Measurements from ENCODE around the gene ADRA2C.

ADRA2C gene

DNA sequence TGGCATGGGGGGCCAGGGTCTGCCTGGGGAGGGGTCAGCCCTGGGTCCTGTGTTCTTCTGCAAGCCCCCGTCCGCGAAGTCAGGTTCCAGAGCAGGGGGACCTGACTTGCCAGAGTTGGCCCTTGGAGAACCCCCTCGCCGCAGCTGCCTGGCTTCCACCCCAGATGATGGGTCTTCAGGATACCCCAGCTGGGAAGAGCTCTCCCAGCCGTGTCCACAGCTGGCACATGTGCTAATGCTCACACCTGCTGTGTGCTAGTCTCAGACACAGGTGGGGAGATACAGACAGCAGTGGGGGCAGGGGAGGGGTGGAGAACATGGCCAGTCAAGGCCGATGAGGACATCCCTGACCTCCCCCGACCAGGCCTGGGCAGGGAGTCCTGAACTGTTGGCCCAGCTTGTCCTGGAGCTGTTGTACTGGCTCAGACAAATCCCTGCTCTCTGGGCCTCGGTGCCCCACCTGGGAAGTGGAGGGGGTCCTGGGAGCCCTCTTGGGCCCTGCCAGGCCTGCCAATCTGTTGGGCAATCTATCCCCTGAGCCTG, 3.5 kb downstream of the ADRA2C start:
- no peak overlapping the region for H3K9ac ChIP-seq (ENCODE audit: insufficient read length)
- no peak for DNase-seq (ENCODE audit: low read depth, low spot score)
- H3K4me3 ChIP-seq = no peak overlapping the region
- no peaks in the 10 kb centered on the region for H3K9me3 ChIP-seq (ENCODE audit: low read depth, low read length)
- no peaks in the 10 kb centered on the region for H3K36me3 ChIP-seq (ENCODE audit: insufficient read depth, low read length)
- no peak for TF ChIP-seq POLR2AphosphoS5 (IDR thresholded peaks at IDR 0.05; ENCODE audit: borderline replicate concordance, low read depth, low read length)
- TF ChIP-seq FOXP2 (optimal IDR thresholded peaks at IDR 0.05; ENCODE audit: control extremely low read depth, extremely low read length, insufficient read depth) = no peak
- no peak for TF ChIP-seq EZH2 (IDR thresholded peaks at IDR 0.05)
- H3K27ac ChIP-seq = no peak overlapping the region

DNA sequence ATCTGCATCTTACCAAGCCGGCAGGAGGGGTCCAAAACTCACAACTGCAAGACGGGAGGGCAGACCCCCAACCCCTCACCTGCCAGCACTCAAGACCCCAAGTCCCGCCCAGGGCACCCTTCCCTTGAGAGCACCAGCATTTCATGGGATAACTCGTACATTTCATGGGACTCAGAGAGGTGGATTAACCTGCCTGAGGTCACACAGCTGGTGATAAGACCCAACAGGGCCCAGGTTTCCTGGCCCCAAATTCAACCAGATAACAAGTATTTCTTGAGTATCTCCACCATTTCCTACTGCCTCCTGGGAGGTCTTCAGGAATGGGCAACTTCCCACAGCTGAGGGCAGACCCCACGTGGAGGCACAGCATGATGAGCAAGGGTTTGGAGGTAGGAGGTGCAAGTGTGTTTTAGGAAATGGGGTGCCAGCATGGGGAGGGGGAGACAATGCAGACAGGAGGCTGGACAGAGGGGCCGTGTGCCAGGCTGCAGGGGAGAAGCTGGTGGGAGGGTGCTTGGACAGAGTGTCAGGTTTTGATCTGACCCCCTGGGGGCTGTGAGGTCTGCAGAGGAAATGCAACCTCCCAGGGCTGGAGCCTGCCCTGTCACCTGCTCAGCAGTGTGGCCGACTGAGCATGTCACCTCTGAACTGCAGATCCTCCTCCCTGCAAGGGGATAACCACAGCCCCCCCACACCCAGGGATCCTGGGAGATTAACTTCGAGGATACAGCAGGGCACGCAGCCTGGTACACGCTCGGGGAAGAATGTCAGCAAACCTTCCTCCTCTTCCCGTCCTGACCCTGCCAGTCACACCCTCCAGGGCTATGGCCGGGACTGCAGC, 4.4 kb downstream of the ADRA2C start:
- Histone ChIP-seq H3K27ac (no peak overlapping the region), H3K4me3 (no peak overlapping the region), H3K36me3 (ENCODE audit: insufficient read depth, low read length) (no peaks in the 10 kb centered on the region), H3K9ac (ENCODE audit: insufficient read length) (no peak overlapping the region), H3K9me3 (ENCODE audit: low read depth, low read length) (no peaks in the 10 kb centered on the region)
- no peak for TF ChIP-seq EZH2 (IDR thresholded peaks at IDR 0.05)
- TF ChIP-seq POLR2AphosphoS5 (IDR thresholded peaks at IDR 0.05; ENCODE audit: borderline replicate concordance, low read depth, low read length) = no peak
- no peak for DNase-seq (ENCODE audit: low read depth, low spot score)

DNA sequence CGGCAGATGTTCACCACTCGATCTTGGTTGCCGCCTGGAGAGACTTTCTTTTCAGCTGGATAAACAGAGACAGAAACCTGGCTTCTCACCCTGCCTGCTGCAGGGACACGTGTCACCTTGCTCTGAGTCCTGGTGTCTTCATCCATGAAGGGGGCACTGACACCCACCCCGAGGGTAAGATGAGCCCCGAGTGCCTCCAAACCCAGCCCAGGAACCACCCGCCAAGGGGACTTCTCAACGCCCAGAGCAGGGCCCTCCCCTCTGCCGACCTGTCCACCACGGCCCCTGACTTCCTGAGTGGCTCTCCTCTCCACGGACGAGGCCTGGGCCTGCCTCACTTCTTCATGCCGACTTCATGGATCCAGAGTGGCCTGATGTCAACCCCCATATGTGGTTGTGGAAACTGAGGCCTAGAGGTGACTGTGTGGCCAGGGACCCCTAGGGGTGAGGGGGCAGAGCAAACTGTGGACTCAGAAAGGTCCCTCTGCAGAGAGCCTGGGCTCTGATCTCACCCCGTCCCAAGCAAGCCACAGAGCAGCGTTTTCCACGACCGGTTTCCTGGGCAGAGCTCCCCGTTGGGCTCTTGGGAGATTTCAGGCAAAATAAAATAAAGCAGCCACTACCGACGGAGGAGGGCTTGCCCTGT, 5.1 kb downstream of the ADRA2C start:
- H3K9ac ChIP-seq (ENCODE audit: insufficient read length) = no peak overlapping the region

DNA sequence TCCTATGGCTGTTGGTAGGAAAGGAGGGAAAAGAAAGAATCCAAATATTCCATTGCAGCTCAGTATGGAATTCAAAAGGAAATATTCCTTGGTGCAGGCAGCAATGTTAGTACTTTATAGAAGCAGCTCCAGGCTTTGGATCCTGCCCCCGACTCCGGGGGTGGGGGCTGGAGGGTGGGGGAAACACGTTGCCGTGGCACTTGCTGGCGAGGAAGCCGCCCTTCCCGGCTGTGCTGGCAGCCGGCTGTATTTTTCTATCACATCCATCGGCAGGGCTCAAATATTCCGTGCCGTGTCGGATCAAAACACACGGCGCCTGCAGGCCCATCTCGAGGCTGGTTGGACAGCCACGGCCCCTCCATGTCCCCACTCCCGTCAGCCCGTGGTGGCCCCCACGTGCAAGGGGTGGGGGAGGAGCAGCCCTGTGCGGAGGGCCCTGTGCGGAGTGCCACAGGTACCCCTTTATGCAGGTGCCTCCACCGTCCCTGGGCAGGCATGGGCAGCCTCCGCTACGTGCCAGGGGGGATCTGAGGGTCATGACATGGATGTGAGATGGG, 5.8 kb downstream of the ADRA2C start:
- Histone ChIP-seq H3K9me3 (ENCODE audit: low read depth, low read length) (no peaks in the 10 kb centered on the region), H3K36me3 (ENCODE audit: insufficient read depth, low read length) (no peaks in the 10 kb centered on the region), H3K9ac (ENCODE audit: insufficient read length) (no peak overlapping the region), H3K4me3 (no peak overlapping the region), H3K27ac (no peak overlapping the region)
- no peak for DNase-seq (ENCODE audit: low read depth, low spot score)
- TF ChIP-seq EZH2 (IDR thresholded peaks at IDR 0.05) (no peak), POLR2AphosphoS5 (IDR thresholded peaks at IDR 0.05; ENCODE audit: borderline replicate concordance, low read depth, low read length) (no peak), FOXP2 (optimal IDR thresholded peaks at IDR 0.05; ENCODE audit: control extremely low read depth, extremely low read length, insufficient read depth) (no peak)

More for the DNA sequence above, 5.1 kb downstream of the ADRA2C start:
- no peak for DNase-seq (ENCODE audit: low read depth, low spot score)
- Histone ChIP-seq H3K4me3 (no peak overlapping the region), H3K9me3 (ENCODE audit: low read depth, low read length) (no peaks in the 10 kb centered on the region), H3K27ac (no peak overlapping the region), H3K36me3 (ENCODE audit: insufficient read depth, low read length) (no peaks in the 10 kb centered on the region)
- TF ChIP-seq POLR2AphosphoS5 (IDR thresholded peaks at IDR 0.05; ENCODE audit: borderline replicate concordance, low read depth, low read length) = no peak
- no peak for TF ChIP-seq FOXP2 (optimal IDR thresholded peaks at IDR 0.05; ENCODE audit: control extremely low read depth, extremely low read length, insufficient read depth)
- TF ChIP-seq EZH2 (IDR thresholded peaks at IDR 0.05) = no peak

DNA sequence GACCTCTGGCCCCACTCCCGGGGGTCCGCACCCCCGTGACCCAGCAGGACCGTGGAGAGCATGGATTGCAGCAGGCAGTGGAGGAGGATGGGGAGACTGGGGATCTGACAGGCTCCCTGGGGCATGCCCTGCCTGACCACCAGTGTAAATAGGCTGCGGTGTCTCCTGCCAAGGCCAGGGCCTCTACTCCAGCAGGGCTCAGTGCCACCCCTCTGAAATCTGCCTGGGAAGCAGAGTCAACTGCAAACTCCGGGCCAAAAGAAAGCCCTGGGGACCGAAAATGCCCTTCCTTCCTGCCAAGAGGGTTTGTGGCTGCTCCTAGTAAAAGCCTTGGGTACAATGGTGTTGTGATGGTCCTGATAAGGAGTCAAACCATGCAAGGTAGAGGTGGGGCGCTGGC, 6.4 kb downstream of the ADRA2C start:
- no peaks in the 10 kb centered on the region for H3K36me3 ChIP-seq (ENCODE audit: insufficient read depth, low read length)
- H3K9ac ChIP-seq (ENCODE audit: insufficient read length) = no peak overlapping the region
- no peak overlapping the region for H3K27ac ChIP-seq
- TF ChIP-seq FOXP2 (optimal IDR thresholded peaks at IDR 0.05; ENCODE audit: control extremely low read depth, extremely low read length, insufficient read depth) = no peak
- TF ChIP-seq POLR2AphosphoS5 (IDR thresholded peaks at IDR 0.05; ENCODE audit: borderline replicate concordance, low read depth, low read length) = no peak
- TF ChIP-seq EZH2 (IDR thresholded peaks at IDR 0.05) = no peak
- no peak overlapping the region for H3K4me3 ChIP-seq
- DNase-seq (ENCODE audit: low read depth, low spot score) = no peak
- no peaks in the 10 kb centered on the region for H3K9me3 ChIP-seq (ENCODE audit: low read depth, low read length)

DNA sequence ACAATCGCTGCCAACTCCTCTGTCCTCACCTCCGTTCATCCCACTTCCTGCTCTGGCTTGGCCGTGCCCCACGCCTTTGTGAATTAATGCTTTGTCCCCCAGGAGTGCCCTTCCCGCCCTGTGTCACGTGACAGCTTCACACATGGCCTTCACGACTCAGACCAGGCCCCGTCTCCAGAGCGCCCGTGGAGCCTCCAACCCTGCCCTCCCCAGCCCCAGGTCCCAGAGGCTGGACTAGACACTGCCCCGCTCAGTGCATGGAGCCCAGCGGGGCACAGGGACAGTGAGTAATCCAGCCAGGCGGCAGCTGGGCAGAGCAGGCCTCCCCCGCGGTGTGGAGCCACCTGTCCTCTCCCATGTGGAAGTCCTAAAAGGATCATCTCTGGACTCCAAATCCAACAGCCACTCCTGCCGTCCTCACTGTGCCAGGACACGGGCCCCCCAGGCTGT, 7.4 kb downstream of the ADRA2C start:
- Histone ChIP-seq H3K9ac (ENCODE audit: insufficient read length) (no peak overlapping the region), H3K4me3 (no peak overlapping the region), H3K27ac (no peak overlapping the region), H3K36me3 (ENCODE audit: insufficient read depth, low read length) (no peaks in the 10 kb centered on the region), H3K9me3 (ENCODE audit: low read depth, low read length) (no peaks in the 10 kb centered on the region)
- no peak for DNase-seq (ENCODE audit: low read depth, low spot score)
- no peak for TF ChIP-seq EZH2 (IDR thresholded peaks at IDR 0.05)
- TF ChIP-seq FOXP2 (optimal IDR thresholded peaks at IDR 0.05; ENCODE audit: control extremely low read depth, extremely low read length, insufficient read depth) = no peak
- TF ChIP-seq POLR2AphosphoS5 (IDR thresholded peaks at IDR 0.05; ENCODE audit: borderline replicate concordance, low read depth, low read length) = no peak

DNA sequence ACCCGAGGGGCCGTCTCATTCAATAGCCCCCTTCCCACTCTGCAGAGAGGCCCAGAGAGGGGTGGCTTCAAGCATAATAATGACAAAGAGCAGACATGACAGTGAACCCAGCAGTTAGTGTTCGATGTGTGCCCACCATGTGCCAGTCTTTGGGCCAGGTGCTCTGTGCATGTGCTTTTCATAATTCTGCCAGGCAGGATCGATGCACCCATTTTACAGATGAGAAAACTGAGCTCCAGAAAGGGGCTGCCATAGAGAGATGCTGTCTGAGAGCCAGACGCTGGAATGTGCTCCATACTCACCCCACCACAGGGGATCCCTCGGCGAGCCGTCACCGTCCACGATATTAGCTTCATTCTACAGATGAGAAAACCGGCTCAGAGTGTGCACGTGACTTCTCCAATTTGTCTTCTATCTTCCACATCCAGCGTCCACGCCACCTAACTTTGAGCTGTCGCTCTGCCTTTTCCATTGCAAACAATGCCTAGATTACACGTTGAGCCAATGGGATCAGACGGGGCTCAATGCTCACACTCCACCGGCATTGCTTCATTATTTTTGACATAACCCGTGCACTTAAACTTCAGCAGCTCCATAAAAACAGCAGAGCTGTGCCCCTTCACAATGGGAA, 8.2 kb downstream of the ADRA2C start:
- Histone ChIP-seq H3K4me3 (no peak overlapping the region), H3K9me3 (ENCODE audit: low read depth, low read length) (no peaks in the 10 kb centered on the region), H3K27ac (no peak overlapping the region), H3K9ac (ENCODE audit: insufficient read length) (no peak overlapping the region), H3K36me3 (ENCODE audit: insufficient read depth, low read length) (no peaks in the 10 kb centered on the region)
- no peak for DNase-seq (ENCODE audit: low read depth, low spot score)
- TF ChIP-seq POLR2AphosphoS5 (IDR thresholded peaks at IDR 0.05; ENCODE audit: borderline replicate concordance, low read depth, low read length) (no peak), EZH2 (IDR thresholded peaks at IDR 0.05) (peak; percentile 55), FOXP2 (optimal IDR thresholded peaks at IDR 0.05; ENCODE audit: control extremely low read depth, extremely low read length, insufficient read depth) (no peak)

DNA sequence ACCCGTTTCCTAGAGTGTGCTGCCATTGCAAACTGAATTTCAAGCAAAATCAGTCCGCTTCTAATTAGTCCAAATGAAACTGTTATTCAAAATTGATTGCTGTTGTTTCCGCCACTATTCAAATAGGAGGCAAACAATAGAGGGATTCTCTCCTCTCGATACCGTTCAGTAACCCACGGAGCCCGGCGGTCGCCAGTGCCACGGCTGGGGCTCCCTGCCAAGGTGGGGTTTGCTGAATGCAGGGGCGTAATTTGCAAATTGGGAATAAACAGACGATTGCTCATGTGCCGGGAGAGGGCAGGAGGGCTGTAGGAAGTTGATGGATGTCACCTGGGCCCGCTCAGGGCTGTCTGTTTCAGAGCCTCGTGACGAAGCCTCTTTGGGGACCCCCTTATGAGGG, 8.8 kb downstream of the ADRA2C start:
- no peak for DNase-seq (ENCODE audit: low read depth, low spot score)
- Histone ChIP-seq H3K27ac (no peak overlapping the region), H3K9me3 (ENCODE audit: low read depth, low read length) (no peaks in the 10 kb centered on the region), H3K36me3 (ENCODE audit: insufficient read depth, low read length) (no peaks in the 10 kb centered on the region), H3K9ac (ENCODE audit: insufficient read length) (no peak overlapping the region), H3K4me3 (no peak overlapping the region)
- no peak for TF ChIP-seq EZH2 (IDR thresholded peaks at IDR 0.05)
- no peak for TF ChIP-seq FOXP2 (optimal IDR thresholded peaks at IDR 0.05; ENCODE audit: control extremely low read depth, extremely low read length, insufficient read depth)
- TF ChIP-seq POLR2AphosphoS5 (IDR thresholded peaks at IDR 0.05; ENCODE audit: borderline replicate concordance, low read depth, low read length) = no peak
